Hepatocyte (in vitro differentiated cells): ENCODE measurements around the gene POU3F3. TPM values are rescaled to one million over a fixed set of nuclear protein-coding genes. Genes with fewer than 3 reads are reported as not detected.

Source experiments
- DNase-seq: peaks from one replicate; pipeline ENCODE4 v3.0.0-alpha.2; 2016; ENCODE audit warnings: low spot score
- H2AFZ ChIP-seq: fragments of 200-600 bp; sonication (generic); 2 replicates; pipeline ENCODE4 v1.6.0; 2016; ENCODE audit warnings: antibody characterized with exemption, mild to moderate bottlenecking
- H3K27ac ChIP-seq: fragments of 200-600 bp; sonication (generic); 2 replicates; pipeline ENCODE4 v1.5.1; 2016; ENCODE audit warnings: mild to moderate bottlenecking
- H3K27me3 ChIP-seq: fragments of 200-600 bp; sonication (generic); 2 replicates; pipeline ENCODE4 v1.6.1; 2016
- H3K36me3 ChIP-seq: fragments of 200-600 bp; sonication (generic); replicated peaks from 2 replicates; pipeline ENCODE4 v1.5.1; 2016; ENCODE audit warnings: low read depth; ENCODE audit not compliant: insufficient read depth
- H3K4me1 ChIP-seq: fragments of 200-600 bp; sonication (generic); 2 replicates; pipeline ENCODE4 v1.5.1; 2016; ENCODE audit warnings: mild to moderate bottlenecking, moderate library complexity; ENCODE audit not compliant: insufficient read depth
- H3K4me2 ChIP-seq: fragments of 200-600 bp; sonication (generic); 2 replicates; pipeline ENCODE4 v1.6.0; 2016
- H3K4me3 ChIP-seq: fragments of 200-600 bp; sonication (generic); 2 replicates; pipeline ENCODE4 v1.5.1; 2016; ENCODE audit warnings: mild to moderate bottlenecking
- H3K79me2 ChIP-seq: fragments of 200-600 bp; sonication (generic); 2 replicates; pipeline ENCODE4 v1.6.0; 2017; ENCODE audit warnings: mild to moderate bottlenecking
- H3K9me2 ChIP-seq: fragments of 200-600 bp; sonication (generic); replicated peaks from 2 replicates; pipeline ENCODE4 v1.6.0; 2017; ENCODE audit warnings: mild to moderate bottlenecking; ENCODE audit not compliant: insufficient read depth
- H3K9me3 ChIP-seq: fragments of 200-600 bp; sonication (generic); 2 replicates; pipeline ENCODE4 v1.5.1; 2016; ENCODE audit warnings: low read depth, mild to moderate bottlenecking
- H4K20me1 ChIP-seq: fragments of 200-600 bp; sonication (generic); 2 replicates; pipeline ENCODE4 v1.6.0; 2016; ENCODE audit warnings: mild to moderate bottlenecking; ENCODE audit not compliant: insufficient read depth, poor library complexity, severe bottlenecking
- CTCF ChIP-seq: fragments of 200-600 bp; sonication (generic); IDR thresholded peaks from 2 replicates; pipeline ENCODE4 v1.5.1; 2016; ENCODE audit warnings: antibody characterized with exemption, mild to moderate bottlenecking; ENCODE audit not compliant: poor library complexity
- EZH2 ChIP-seq: fragments of 200-600 bp; sonication (generic); IDR thresholded peaks from 2 replicates; pipeline ENCODE4 v1.6.1; 2016; ENCODE audit warnings: antibody characterized with exemption, mild to moderate bottlenecking, borderline replicate concordance
- EZH2phosphoT487 ChIP-seq: fragments of 200-600 bp; sonication (generic); IDR thresholded peaks from one replicate; pipeline ENCODE4 v1.6.1; 2018; ENCODE audit warnings: antibody characterized with exemption, mild to moderate bottlenecking, low read depth, moderate library complexity; ENCODE audit not compliant: unreplicated experiment, severe bottlenecking
- WGBS: methylation state at CpG from one replicate; pipeline ENCODE4 v1.1.6; 2016; ENCODE audit warnings: low lambda C conversion rate; ENCODE audit errors: missing lambda C conversion rate; 5-methylcytosine and 5-hydroxymethylcytosine counted together
- polyA plus RNA-seq: library from polyadenylated mRNA; unstranded; fragments of >200 nt; fragmentation: Nextera tagmentation; extraction: Ambion mirVana; gene quantifications from 2 replicates; pipeline ENCODE4 v1.2.1, GENCODE V29; 2016
- total RNA-seq: library from RNA; depleted of rRNA; stranded (reverse); fragments of >200 nt; gene quantifications from 2 replicates; pipeline ENCODE4 v1.2.3, GENCODE V29; 2014

POU3F3 gene
- total and polyA plus RNA-seq, 2 experiments from 2014 or later = not detected

DNA sequence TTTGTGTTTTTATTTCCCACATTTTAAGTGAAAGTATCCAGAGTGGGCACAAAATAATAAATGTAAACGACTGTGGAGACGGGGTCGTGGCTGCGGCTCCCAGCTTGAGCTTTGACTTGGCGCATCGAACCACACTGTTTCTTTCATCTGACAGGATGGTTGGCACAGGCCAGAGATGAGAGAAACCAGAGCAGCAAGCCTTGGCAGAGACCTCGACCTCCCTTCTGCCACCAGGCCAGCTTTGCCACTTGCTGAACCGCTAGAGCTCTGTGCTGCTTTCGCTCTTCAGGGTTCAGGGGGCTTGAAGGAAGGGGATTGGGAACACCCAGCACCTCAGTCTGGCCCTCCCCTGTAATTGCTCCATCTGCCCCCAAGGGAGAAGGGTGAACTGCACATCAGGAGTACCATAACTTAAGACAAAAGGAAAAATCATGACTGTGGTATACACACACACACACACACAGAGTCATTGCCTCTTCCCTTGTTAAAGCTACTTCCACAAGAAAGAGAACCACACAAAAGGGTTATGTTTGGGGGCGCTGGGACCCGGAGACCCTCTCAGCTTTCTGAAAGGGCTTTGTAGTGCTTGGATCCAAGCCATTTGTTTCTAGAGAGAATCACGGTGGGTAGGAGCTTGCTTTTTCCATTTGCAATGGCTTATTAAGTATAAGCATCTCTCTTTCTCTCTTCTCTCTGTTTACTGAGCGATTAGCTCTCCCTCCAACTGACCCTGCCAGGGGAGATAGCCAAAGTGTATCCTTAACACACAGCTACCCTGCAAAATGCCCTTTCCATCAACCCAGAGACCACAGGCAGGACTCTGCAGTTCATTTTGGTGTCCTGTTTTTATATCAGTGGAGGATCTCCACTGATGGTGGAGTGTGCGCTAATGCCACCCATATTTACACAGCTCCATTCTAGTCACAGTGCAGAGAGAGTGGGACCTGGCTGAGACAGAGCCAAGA, 23.0 kb downstream of the POU3F3 start:
- H3K4me1 ChIP-seq = peaks cover 12% of the 10 kb centered on the region
- H4K20me1 ChIP-seq = no peaks in the 10 kb centered on the region
- no peaks in the 10 kb centered on the region for H3K79me2 ChIP-seq
- no peak overlapping the region for H3K4me2 ChIP-seq
- no peak for DNase-seq
- TF ChIP-seq EZH2 (no peak), EZH2phosphoT487 (no peak), CTCF (no peak)
- no peak overlapping the region for H3K4me3 ChIP-seq
- no peaks in the 10 kb centered on the region for H3K9me3 ChIP-seq
- no peaks in the 10 kb centered on the region for H3K36me3 ChIP-seq
- 84% methylated on average over 14 of the region's 14 CpGs for WGBS
- H2AFZ ChIP-seq = no peak overlapping the region
- H3K27me3 ChIP-seq = peaks cover 90% of the 10 kb centered on the region
- H3K9me2 ChIP-seq = no peaks in the 10 kb centered on the region
- no peak overlapping the region for H3K27ac ChIP-seq

DNA sequence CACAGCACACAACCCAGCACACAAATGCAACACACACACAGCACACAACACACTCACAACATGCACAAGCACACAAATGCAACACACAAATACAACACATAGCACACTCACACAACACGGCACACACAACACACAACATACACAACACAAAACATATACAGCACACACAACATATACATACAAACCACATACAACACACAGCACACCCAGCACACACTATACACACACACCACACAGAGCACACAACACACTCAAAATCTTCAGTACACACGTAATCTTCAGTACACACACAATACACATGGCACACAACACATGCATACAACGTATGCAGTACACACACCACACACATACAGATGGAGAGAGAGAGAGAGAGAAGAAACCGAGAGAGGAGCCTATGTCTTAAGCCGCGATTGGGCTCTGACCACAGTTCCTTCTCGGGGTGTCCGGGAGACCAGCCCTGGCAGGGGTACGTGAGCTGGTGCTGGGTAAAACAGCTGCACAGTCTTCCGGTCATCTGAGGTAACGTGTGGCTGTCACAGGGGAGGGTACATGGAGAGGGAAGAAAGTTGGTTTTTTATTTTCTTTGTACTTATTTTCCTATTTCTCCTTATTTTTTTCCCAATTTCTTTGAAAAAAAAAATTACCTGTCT, 25.1 kb downstream of the POU3F3 start:
- WGBS = 89% methylated on average over 11 of the region's 11 CpGs
- Histone ChIP-seq H3K4me1 (no peaks in the 10 kb centered on the region), H3K36me3 (no peaks in the 10 kb centered on the region), H2AFZ (no peak overlapping the region), H3K4me2 (no peak overlapping the region), H3K4me3 (no peak overlapping the region), H3K27me3 (peaks cover 91% of the 10 kb centered on the region), H3K79me2 (no peaks in the 10 kb centered on the region), H3K9me3 (no peaks in the 10 kb centered on the region), H3K9me2 (no peaks in the 10 kb centered on the region), H3K27ac (no peak overlapping the region), H4K20me1 (no peaks in the 10 kb centered on the region)
- DNase-seq = no peak
- TF ChIP-seq EZH2 (no peak), CTCF (no peak), EZH2phosphoT487 (no peak)

GRCh38 chr2:104880076-104880475, 26.2 kb downstream of the POU3F3 start:
- H4K20me1 ChIP-seq = no peaks in the 10 kb centered on the region
- no peaks in the 10 kb centered on the region for H3K9me2 ChIP-seq
- H3K4me1 ChIP-seq = no peaks in the 10 kb centered on the region
- peaks cover 86% of the 10 kb centered on the region for H3K27me3 ChIP-seq
- 83% methylated on average over 6 of the region's 6 CpGs for WGBS
- TF ChIP-seq CTCF = no peak
- no peak for TF ChIP-seq EZH2phosphoT487
- no peak for TF ChIP-seq EZH2
- H3K9me3 ChIP-seq = no peaks in the 10 kb centered on the region
- H3K36me3 ChIP-seq = no peaks in the 10 kb centered on the region
- no peak overlapping the region for H3K27ac ChIP-seq
- no peak overlapping the region for H3K4me3 ChIP-seq
- no peak overlapping the region for H3K4me2 ChIP-seq
- no peak overlapping the region for H2AFZ ChIP-seq
- DNase-seq = no peak
- no peaks in the 10 kb centered on the region for H3K79me2 ChIP-seq
